Pancreas (tissue), 10 donors: ENCODE measurements around the gene NR1H4. TPM values are rescaled to one million over a fixed set of nuclear protein-coding genes. Genes with fewer than 3 reads are reported as not detected.
A peak's percentile ranks its signal among the peaks of the same experiment; 100 is the strongest.

Source experiments
- ATAC-seq, 4 donors: fragments of 200-7000 bp; cut with Tn5 transposase; one replicate each; pipeline versions ENCODE4 v1.8.0 to v1.9.1; 2020; ENCODE audit warnings: mild to moderate bottlenecking in 4 of 4, moderate library complexity in 4 of 4
- DNase-seq, 6 donors: peaks; one replicate each; pipeline ENCODE4 v3.0.0-alpha.2; 2020
- FAIRE-seq: peaks from 2 replicates; lab custom pipeline; 2012; peaks lifted over from hg19 to GRCh38; lab: Jason Lieb, UNC
- H3K27ac ChIP-seq, 4 donors: fragments of 200-600 bp; sonication (generic); 1 replicate in 3 of 4; 2 replicates in 1 of 4; pipeline versions ENCODE4 v1.5.0 to v1.8.0; 2020
- H3K27me3 ChIP-seq, 4 donors: fragments of 200-600 bp; one replicate each; pipeline ENCODE4 v1.8.0; 2021
- H3K36me3 ChIP-seq, 3 donors: fragments of 200-600 bp; sonication (generic) in 1 of 3; one replicate each; pipeline versions ENCODE4 v1.5.0 to v1.8.0; 2020 to 2021
- H3K4me1 ChIP-seq, 3 donors: fragments of 200-600 bp; one replicate each; pipeline ENCODE4 v1.8.0; 2021
- H3K4me3 ChIP-seq, 4 donors: fragments of 200-600 bp; sonication (generic) in 2 of 4; one replicate each; pipeline versions ENCODE4 v1.5.0 to v1.8.0; 2020 to 2021
- H3K9me3 ChIP-seq, 4 donors: fragments of 200-600 bp; one replicate each; pipeline ENCODE4 v1.8.0; 2021
- WGBS, 2 donors: extraction: QIAGEN DNeasy Blood & Tissue Kit; methylation state at CpG; one replicate each; pipeline ENCODE4 v1.1.7; 2013; 5-methylcytosine and 5-hydroxymethylcytosine counted together
- intact Hi-C, 3 donors: fragments of 100-400 bp; cut with DNase I; formaldehyde crosslinking; loops; one replicate each; pipeline versions ENCODE4 v1.11.1 to v1.14.2; 2022
- polyA plus RNA-seq, 2 donors: library from polyadenylated mRNA; stranded (reverse); fragments of 200-250 nt; gene quantifications; one replicate each; pipeline ENCODE4 v1.2.3, GENCODE V29; 2013
- total RNA-seq, 6 donors: library from RNA; stranded (reverse); fragmentation: NEBNext Ultra II Directional in 4 of 6; extraction: Animal tissue kit (Norgen Biotek cat#: 25700) in 4 of 6; gene quantifications; one replicate each; pipeline versions ENCODE4 v1.2.1 to v1.2.4, GENCODE V29; 2021 to 2023
- TF ChIP-seq, protein P1 (sequence below), 4 donors: fragments of 200-600 bp; sonication (generic) in 3 of 4; IDR thresholded peaks; one replicate each; pipeline versions ENCODE4 v1.5.0 to v1.8.0; 2021; ENCODE audit warnings: antibody characterized with exemption in 4 of 4
- donor health status: healthy with polysubstance abuse.
- donor health status: DM: no; HTN: no; CAD: no; lungs with moderate emphysema.
- donor health status: DM: no; HTN: no; CAD: no.
- donor health status: control.
- donor health status: control.
- donor health status: Bipolar disorder and iron deficiency.
- donor health status: DM: yes; HTN: yes; CAD: no.
- donor health status: DM: no; HTN: no; CAD: no.
- donor health status: DM: no; HTN: no; CAD: no.
- donor health status: DM: yes; HTN: yes; CAD: no.

The NR1H4 gene
- total and polyA plus RNA-seq, 8 donors = 1.1 to 9.2 (median 2.8) TPM

DNA sequence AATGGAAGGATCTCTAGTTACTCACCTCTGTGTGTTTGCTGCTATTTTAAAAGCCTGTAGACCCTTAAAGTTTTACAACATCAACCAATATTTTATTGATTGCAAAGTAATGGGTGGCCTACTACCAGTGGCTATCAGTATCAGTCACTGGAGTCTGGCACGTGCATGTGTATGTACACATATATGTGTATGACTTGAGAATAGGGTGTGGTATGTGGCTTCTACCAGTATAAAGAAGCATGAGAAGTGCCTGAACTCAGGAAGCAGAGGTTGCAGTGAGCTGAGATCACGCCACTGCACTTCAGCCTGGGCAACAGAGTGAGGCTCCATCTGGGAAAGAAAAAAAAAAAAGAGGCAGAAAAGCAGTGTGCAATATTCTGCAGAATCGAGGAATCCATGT lies 54.4 kb downstream of the NR1H4 start:
- no peak for FAIRE-seq

DNA sequence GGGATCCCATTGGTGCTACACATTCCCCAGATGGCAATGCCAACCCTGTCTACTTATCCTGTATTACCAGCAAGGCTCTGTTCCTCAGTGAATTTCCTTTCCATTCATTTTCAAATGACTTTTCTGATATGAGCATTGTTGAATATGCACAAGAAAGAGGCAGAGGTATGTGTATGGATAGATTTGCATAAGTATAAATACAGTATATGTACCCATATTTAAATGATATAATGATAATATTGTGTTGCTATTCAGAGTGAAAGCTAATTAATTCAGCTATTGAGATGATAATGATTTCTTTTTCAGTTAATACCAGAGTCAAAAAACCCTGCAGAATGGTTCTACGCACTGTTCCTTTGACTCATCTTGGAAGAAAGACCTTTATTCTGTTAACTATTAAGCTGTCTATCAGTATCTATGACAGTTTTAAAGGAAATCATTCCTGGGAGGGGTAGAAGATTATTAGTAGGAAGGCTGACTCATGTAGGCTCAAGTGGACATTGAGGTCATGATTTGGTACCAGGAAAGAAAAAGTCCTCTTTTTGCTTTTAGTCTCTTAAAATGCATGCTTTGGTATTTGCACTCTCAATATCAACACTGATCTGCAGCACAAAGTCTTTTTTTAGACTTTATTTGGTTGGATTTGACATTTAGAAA lies 54.9 kb downstream of the NR1H4 start:
- 46 to 57% methylated on average over 1 of the region's 1 CpG for WGBS, 2 donors
- H3K4me3 ChIP-seq = no peak overlapping the region
- FAIRE-seq (no peak), ATAC-seq (peak in 3 of 4 donors; percentile 46 to 80 (median 60)), DNase-seq (no peak)
- peak overlapping the region in 2 of 4 donors; percentile 21 to 62 for H3K27ac ChIP-seq
- intact Hi-C loops = no loop called here
- no peaks in the 10 kb centered on the region for H3K27me3 ChIP-seq
- H3K4me1 ChIP-seq = no peaks in the 10 kb centered on the region
- TF ChIP-seq, protein P1, sequence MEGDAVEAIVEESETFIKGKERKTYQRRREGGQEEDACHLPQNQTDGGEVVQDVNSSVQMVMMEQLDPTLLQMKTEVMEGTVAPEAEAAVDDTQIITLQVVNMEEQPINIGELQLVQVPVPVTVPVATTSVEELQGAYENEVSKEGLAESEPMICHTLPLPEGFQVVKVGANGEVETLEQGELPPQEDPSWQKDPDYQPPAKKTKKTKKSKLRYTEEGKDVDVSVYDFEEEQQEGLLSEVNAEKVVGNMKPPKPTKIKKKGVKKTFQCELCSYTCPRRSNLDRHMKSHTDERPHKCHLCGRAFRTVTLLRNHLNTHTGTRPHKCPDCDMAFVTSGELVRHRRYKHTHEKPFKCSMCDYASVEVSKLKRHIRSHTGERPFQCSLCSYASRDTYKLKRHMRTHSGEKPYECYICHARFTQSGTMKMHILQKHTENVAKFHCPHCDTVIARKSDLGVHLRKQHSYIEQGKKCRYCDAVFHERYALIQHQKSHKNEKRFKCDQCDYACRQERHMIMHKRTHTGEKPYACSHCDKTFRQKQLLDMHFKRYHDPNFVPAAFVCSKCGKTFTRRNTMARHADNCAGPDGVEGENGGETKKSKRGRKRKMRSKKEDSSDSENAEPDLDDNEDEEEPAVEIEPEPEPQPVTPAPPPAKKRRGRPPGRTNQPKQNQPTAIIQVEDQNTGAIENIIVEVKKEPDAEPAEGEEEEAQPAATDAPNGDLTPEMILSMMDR (IDR thresholded peaks at IDR 0.05) = no peak
- no peaks in the 10 kb centered on the region for H3K9me3 ChIP-seq
- H3K36me3 ChIP-seq = no peaks in the 10 kb centered on the region

More for the DNA sequence above, 54.4 kb downstream of the NR1H4 start:
- Histone ChIP-seq H3K4me1 (no peaks in the 10 kb centered on the region), H3K27ac (no peak overlapping the region), H3K27me3 (no peaks in the 10 kb centered on the region), H3K4me3 (no peak overlapping the region), H3K36me3 (no peaks in the 10 kb centered on the region), H3K9me3 (no peaks in the 10 kb centered on the region)
- no peak for DNase-seq
- 56 to 61% methylated on average over 3 of the region's 3 CpGs for WGBS, 2 donors
- TF ChIP-seq, protein P1 (IDR thresholded peaks at IDR 0.05) = no peak
- intact Hi-C loops = no loop called here
- ATAC-seq = no peak

DNA sequence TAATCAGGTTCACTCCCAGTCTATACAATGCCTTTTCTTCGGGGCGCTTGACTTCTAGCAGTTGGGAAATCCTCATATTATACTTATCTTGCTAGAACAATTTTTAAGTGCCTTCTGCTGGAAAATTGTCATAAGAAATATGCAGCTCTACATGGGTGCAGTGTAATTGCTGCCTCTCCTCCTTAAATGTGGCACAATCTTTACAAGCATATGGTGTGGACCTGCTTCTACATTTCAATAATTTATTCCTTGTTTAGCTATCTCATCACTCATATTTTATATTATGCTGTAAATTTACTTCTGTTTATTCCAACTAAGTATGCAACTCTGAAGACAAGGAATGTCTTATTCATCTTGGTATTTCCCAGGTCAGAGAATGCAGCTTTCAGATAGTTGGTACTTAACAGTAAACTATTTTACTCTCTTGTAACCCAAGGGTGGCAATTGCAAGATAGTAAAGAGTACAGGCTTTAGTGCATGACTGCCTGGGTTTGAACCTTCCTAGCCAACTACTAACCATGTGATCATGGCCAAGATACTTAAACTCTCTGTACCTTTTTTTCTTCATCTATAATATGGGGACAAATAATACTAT lies 56.2 kb downstream of the NR1H4 start:
- H3K36me3 ChIP-seq = no peaks in the 10 kb centered on the region
- ATAC-seq (no peak), DNase-seq (no peak), FAIRE-seq (no peak)
- peak overlapping the region in 1 of 4 donors; percentile 62 for H3K27ac ChIP-seq
- no peak overlapping the region for H3K4me3 ChIP-seq
- TF ChIP-seq, protein P1 (IDR thresholded peaks at IDR 0.05) = no peak
- no peaks in the 10 kb centered on the region for H3K4me1 ChIP-seq
- intact Hi-C loops = no loop called here
- H3K27me3 ChIP-seq = no peaks in the 10 kb centered on the region
- 82 to 83% methylated on average over 2 of the region's 2 CpGs for WGBS, 2 donors
- H3K9me3 ChIP-seq = no peaks in the 10 kb centered on the region

DNA sequence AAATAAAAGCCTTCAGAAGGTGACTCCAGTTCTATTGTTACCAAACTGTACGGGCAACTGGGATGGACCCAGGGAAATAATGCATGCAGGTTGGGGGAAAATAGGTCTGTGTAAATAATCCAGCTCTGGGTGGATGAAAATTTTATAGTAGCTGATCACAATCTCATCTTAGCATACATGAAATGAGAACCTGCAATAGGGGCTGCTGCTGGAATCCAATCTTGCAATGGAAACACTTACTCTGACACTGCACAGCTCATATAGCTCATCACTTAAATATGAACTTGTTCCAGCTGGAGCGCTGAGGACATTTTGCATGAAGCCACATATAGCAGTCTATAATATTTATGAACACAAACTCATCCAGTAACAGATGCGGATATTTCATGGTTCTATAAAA lies 59.7 kb downstream of the NR1H4 start:
- Histone ChIP-seq H3K4me1 (no peaks in the 10 kb centered on the region), H3K27me3 (peaks cover 0 to 6% (median 0%) of the 10 kb centered on the region in 4 donors), H3K36me3 (no peaks in the 10 kb centered on the region), H3K27ac (no peak overlapping the region), H3K4me3 (no peak overlapping the region), H3K9me3 (no peaks in the 10 kb centered on the region)
- FAIRE-seq (no peak), DNase-seq (no peak), ATAC-seq (no peak)
- TF ChIP-seq, protein P1 (IDR thresholded peaks at IDR 0.05) = no peak
- intact Hi-C loops = no loop called here
- 74 to 87% methylated on average over 3 of the region's 3 CpGs for WGBS, 2 donors
